HL-60 (cell line): Measurements from ENCODE around the gene PTGES2.

Experiments
- DNase-seq, 2 experiments: peaks; one replicate each; pipeline ENCODE4 v3.0.0-alpha.2; 2010 to 2020; ENCODE audit warnings: low read depth in 1 of 2, low spot score in 1 of 2
- H3K27ac ChIP-seq: fragments of 250-450 bp; sonication (Bioruptor Pico); replicated peaks from 2 replicates; pipeline ENCODE4 v1.5.1; 2020; ENCODE audit warnings: mild to moderate bottlenecking, moderate library complexity
- H3K27me3 ChIP-seq: fragments of 250-450 bp; sonication (Bioruptor Pico); 2 replicates; pipeline ENCODE4 v1.5.1; 2021; ENCODE audit warnings: mild to moderate bottlenecking, moderate library complexity; ENCODE audit not compliant: insufficient read depth, poor library complexity, severe bottlenecking
- H3K4me3 ChIP-seq: replicated peaks from 2 replicates; pipeline ENCODE4 v1.5.1; 2011; ENCODE audit warnings: mild to moderate bottlenecking, control low read depth, low read length; ENCODE audit not compliant: insufficient read depth
- GABPA ChIP-seq: IDR thresholded peaks from 2 replicates; pipeline ENCODE4 v1.6.1; 2012; ENCODE audit warnings: low read depth
- POLR2AphosphoS5 ChIP-seq: IDR thresholded peaks from 2 replicates; pipeline ENCODE4 v1.6.1; 2012; ENCODE audit warnings: low read depth
- SPI1 ChIP-seq: IDR thresholded peaks from 2 replicates; pipeline ENCODE4 v1.6.1; 2012; ENCODE audit warnings: low read depth, mild to moderate bottlenecking, borderline replicate concordance
- TF ChIP-seq, protein P1 (sequence below): IDR thresholded peaks from 2 replicates; pipeline ENCODE4 v1.6.1; 2012; ENCODE audit warnings: low read depth; ENCODE audit not compliant: insufficient replicate concordance
- TF ChIP-seq, protein P2 (sequence below): IDR thresholded peaks from one replicate; pipeline ENCODE4 v1.5.1; 2011; ENCODE audit warnings: low read length, control low read depth, inconsistent platforms; ENCODE audit not compliant: insufficient read depth

Gene PTGES2

DNA sequence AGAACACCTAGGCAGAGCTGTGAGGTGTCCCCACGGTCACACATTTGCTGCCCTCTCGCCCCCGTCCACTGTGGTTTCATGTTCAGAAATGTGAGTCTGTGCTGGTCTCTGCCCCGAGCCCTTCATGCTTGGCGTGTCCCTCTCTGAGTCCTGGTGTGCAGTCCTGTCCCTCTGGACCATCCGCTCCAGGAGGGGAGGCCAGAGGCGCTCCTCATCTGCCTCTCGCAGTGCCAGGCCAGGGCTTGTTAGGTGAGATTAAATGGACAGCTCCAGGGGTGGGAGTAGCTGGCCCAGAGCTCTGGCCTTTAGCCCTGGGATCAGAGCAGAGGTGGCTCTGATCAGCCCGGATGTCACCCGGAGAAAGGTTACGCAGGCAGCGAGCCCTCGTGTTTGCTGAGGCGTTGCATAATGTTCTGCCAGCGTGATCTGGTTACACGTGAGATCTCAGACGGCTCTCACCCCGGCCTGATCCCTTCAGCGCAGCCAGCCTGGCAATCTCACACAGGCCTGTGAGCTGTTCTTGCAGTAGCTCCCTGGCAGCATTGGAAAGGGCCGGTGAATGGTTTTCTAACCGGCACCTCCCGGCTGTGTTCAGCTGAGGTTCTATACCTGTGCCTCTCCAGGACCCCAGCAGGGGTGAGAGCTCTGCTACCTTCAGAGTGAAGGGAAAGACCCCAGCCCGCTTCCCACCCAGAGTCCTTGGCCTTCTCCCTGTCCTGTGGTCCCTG lies 24.5 kb downstream of the PTGES2 start:
- no peak for TF ChIP-seq GABPA
- TF ChIP-seq, protein P1, sequence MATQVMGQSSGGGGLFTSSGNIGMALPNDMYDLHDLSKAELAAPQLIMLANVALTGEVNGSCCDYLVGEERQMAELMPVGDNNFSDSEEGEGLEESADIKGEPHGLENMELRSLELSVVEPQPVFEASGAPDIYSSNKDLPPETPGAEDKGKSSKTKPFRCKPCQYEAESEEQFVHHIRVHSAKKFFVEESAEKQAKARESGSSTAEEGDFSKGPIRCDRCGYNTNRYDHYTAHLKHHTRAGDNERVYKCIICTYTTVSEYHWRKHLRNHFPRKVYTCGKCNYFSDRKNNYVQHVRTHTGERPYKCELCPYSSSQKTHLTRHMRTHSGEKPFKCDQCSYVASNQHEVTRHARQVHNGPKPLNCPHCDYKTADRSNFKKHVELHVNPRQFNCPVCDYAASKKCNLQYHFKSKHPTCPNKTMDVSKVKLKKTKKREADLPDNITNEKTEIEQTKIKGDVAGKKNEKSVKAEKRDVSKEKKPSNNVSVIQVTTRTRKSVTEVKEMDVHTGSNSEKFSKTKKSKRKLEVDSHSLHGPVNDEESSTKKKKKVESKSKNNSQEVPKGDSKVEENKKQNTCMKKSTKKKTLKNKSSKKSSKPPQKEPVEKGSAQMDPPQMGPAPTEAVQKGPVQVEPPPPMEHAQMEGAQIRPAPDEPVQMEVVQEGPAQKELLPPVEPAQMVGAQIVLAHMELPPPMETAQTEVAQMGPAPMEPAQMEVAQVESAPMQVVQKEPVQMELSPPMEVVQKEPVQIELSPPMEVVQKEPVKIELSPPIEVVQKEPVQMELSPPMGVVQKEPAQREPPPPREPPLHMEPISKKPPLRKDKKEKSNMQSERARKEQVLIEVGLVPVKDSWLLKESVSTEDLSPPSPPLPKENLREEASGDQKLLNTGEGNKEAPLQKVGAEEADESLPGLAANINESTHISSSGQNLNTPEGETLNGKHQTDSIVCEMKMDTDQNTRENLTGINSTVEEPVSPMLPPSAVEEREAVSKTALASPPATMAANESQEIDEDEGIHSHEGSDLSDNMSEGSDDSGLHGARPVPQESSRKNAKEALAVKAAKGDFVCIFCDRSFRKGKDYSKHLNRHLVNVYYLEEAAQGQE: no peak
- TF ChIP-seq POLR2AphosphoS5: no peak
- no peak for TF ChIP-seq SPI1
- TF ChIP-seq, protein P2, sequence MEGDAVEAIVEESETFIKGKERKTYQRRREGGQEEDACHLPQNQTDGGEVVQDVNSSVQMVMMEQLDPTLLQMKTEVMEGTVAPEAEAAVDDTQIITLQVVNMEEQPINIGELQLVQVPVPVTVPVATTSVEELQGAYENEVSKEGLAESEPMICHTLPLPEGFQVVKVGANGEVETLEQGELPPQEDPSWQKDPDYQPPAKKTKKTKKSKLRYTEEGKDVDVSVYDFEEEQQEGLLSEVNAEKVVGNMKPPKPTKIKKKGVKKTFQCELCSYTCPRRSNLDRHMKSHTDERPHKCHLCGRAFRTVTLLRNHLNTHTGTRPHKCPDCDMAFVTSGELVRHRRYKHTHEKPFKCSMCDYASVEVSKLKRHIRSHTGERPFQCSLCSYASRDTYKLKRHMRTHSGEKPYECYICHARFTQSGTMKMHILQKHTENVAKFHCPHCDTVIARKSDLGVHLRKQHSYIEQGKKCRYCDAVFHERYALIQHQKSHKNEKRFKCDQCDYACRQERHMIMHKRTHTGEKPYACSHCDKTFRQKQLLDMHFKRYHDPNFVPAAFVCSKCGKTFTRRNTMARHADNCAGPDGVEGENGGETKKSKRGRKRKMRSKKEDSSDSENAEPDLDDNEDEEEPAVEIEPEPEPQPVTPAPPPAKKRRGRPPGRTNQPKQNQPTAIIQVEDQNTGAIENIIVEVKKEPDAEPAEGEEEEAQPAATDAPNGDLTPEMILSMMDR: no peak
- Histone ChIP-seq H3K27ac (no peak overlapping the region), H3K4me3 (no peak overlapping the region), H3K27me3 (no peaks in the 10 kb centered on the region)
- no peak for DNase-seq

DNA sequence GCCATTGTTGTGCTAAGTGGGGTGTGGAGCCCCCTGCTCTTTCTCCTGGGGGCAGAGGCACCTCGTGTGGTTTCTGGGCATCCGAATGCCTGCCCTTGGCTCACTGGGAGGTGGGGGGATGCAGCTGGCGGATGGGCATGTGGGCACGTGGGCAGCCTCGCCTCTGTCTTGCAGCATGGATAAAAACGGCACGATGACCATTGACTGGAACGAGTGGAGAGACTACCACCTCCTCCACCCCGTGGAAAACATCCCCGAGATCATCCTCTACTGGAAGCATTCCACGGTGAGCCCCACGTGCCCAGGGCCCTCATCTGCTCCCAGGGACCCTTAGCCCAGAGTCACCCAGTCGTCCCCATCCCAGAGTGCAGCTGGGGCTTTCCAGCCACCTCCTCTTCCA lies 25.3 kb downstream of the PTGES2 start:
- TF ChIP-seq, protein P1: no peak
- TF ChIP-seq, protein P2: no peak
- TF ChIP-seq GABPA: no peak
- no peak for TF ChIP-seq SPI1
- TF ChIP-seq POLR2AphosphoS5: no peak
- no peak overlapping the region for H3K27ac ChIP-seq

DNA sequence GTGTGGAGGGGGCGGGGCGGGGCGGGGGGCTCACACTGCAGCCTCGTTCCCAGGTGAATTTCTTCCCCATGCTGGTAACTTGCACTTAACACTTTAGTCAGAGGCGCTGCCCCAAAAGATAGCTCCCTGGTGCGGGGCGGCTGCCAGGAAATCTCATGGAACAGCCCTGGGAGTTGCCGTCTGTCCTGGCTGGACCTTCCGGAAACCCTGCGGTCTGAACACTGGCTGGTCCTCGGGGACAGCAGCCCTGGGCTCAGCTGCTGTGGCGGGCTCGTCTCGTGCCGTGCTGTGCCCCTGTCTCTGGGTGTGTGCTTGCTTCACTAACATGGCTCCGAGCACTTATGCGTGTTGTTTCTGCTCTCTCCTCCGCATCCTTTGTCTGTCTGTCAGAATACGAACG lies 25.8 kb downstream of the PTGES2 start:
- no peak overlapping the region for H3K4me3 ChIP-seq
- no peaks in the 10 kb centered on the region for H3K27me3 ChIP-seq
- no peak overlapping the region for H3K27ac ChIP-seq
- no peak for DNase-seq
- TF ChIP-seq, protein P2: no peak
- TF ChIP-seq SPI1: no peak
- TF ChIP-seq, protein P1: no peak
- TF ChIP-seq GABPA: no peak
- no peak for TF ChIP-seq POLR2AphosphoS5

More for the DNA sequence above, 25.3 kb downstream of the PTGES2 start:
- no peak overlapping the region for H3K4me3 ChIP-seq
- H3K27me3 ChIP-seq: no peaks in the 10 kb centered on the region
- no peak for DNase-seq
